Loucy (cell line): ENCODE measurements around the gene ADIPOQ.

Experiments used
- EZH2phosphoT487 ChIP-seq: fragments of 200-600 bp; IDR thresholded peaks from 2 replicates; pipeline ENCODE4 v1.6.1; 2018; ENCODE audit warnings: antibody characterized with exemption, mild to moderate bottlenecking, moderate library complexity, borderline replicate concordance
- TF ChIP-seq, protein P1 (sequence below): fragments of 200-600 bp; sonication (generic); conservative IDR thresholded peaks from 2 replicates; pipeline ENCODE4 v1.5.1; 2014; ENCODE audit warnings: mild to moderate bottlenecking, antibody characterized with exemption, low read length

DNA sequence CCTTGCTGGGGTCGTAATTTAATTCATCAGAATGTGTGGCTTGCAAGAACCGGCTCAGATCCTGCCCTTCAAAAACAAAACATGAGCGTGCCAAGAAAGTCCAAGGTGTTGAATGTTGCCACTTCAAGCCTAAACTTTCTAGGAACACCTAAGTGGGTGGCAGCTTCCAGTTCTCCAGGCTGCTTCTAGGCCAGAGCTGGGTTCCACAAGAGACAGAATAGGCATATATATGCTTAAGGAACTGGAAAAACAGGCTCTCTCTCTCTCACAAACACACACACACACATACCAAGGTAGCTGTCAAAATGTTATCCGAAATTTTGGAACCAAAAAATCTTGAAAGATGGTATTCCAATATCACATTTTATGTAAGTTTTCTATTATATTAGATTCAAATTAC, 890 bp upstream of the ADIPOQ start:
- TF ChIP-seq, protein P1, sequence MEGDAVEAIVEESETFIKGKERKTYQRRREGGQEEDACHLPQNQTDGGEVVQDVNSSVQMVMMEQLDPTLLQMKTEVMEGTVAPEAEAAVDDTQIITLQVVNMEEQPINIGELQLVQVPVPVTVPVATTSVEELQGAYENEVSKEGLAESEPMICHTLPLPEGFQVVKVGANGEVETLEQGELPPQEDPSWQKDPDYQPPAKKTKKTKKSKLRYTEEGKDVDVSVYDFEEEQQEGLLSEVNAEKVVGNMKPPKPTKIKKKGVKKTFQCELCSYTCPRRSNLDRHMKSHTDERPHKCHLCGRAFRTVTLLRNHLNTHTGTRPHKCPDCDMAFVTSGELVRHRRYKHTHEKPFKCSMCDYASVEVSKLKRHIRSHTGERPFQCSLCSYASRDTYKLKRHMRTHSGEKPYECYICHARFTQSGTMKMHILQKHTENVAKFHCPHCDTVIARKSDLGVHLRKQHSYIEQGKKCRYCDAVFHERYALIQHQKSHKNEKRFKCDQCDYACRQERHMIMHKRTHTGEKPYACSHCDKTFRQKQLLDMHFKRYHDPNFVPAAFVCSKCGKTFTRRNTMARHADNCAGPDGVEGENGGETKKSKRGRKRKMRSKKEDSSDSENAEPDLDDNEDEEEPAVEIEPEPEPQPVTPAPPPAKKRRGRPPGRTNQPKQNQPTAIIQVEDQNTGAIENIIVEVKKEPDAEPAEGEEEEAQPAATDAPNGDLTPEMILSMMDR, result no peak
- TF ChIP-seq EZH2phosphoT487, result no peak
